Measurements from ENCODE around the gene KIF2C. TPM values are rescaled to one million over a fixed set of nuclear protein-coding genes. Genes with fewer than 3 reads are reported as not detected.

Gene KIF2C
- total RNA-seq, 3 donors from 2014 or later (not counting 1 experiment from before 2014, with no cell fraction given): 0.59 to 1.3 (median 0.93) TPM

- WGBS (ENCODE audit: insufficient coverage): 17% methylated on average over 11 of the region's 14 CpGs
- no peaks in the 10 kb centered on the region for H3K36me3 Mint-ChIP-seq
- H3K27me3 Mint-ChIP-seq (ENCODE audit: low read depth in 2 of 2): no peaks in the 10 kb centered on the region
- intact Hi-C loops (cut with micrococcal nuclease): loop anchor here (1.0 kb wide), 1 partner anchor 47 kb away; the partner anchor contains the start of genes ARMH1 and TMEM53
- Histone ChIP-seq H3K4me3 (ENCODE audit: low read length) (no peak overlapping the region), H3K27ac (ENCODE audit: low read length) (peak overlapping the region; percentile 75), H3K36me3 (ENCODE audit: control insufficient read depth, insufficient read depth, low read length) (no peaks in the 10 kb centered on the region), H3K9me3 (ENCODE audit: control insufficient read depth, insufficient read depth, low read length) (no peaks in the 10 kb centered on the region), H3K4me1 (ENCODE audit: control insufficient read depth, insufficient read depth, low read length) (peaks cover 47% of the 10 kb centered on the region), H3K27me3 (ENCODE audit: control insufficient read depth, insufficient read depth, low read length) (no peaks in the 10 kb centered on the region)
- H3K4me3 Mint-ChIP-seq: peak overlapping the region; percentile 66
- TF ChIP-seq CTCF (IDR thresholded peaks at IDR 0.05): no peak
- peak overlapping the region; percentile 93 to 95 for H3K27ac Mint-ChIP-seq
- DNase-seq (peak; percentile 25 to 89), ATAC-seq (peak; percentile 81 to 95 (median 89))
- peaks cover 41 to 49% of the 10 kb centered on the region in 2 donors for H3K4me1 Mint-ChIP-seq
- no peaks in the 10 kb centered on the region for H3K9me3 Mint-ChIP-seq
Measured at GRCh38 chr1:44721485-44722361, 17.9 kb upstream of the KIF2C start.

GRCh38 chr1:44723064-44723463 is 16.6 kb upstream of the KIF2C start:
- no peak overlapping the region for H3K27ac ChIP-seq (ENCODE audit: low read length)
- H3K4me1 ChIP-seq (ENCODE audit: control insufficient read depth, insufficient read depth, low read length): peaks cover 42% of the 10 kb centered on the region
- no peak for TF ChIP-seq CTCF (IDR thresholded peaks at IDR 0.05)
- WGBS (ENCODE audit: insufficient coverage): 28% methylated on average over 9 of the region's 9 CpGs
- Mint-ChIP-seq H3K27ac (peak overlapping the region; percentile 3 to 23), H3K4me3 (peak overlapping the region; percentile 49), H3K4me1 (peaks cover 30 to 40% of the 10 kb centered on the region in 2 donors), H3K9me3 (no peaks in the 10 kb centered on the region), H3K36me3 (no peaks in the 10 kb centered on the region), H3K27me3 (ENCODE audit: low read depth in 2 of 2) (no peaks in the 10 kb centered on the region)
- no peaks in the 10 kb centered on the region for H3K36me3 ChIP-seq (ENCODE audit: control insufficient read depth, insufficient read depth, low read length)
- H3K4me3 ChIP-seq (ENCODE audit: low read length): no peak overlapping the region
- ATAC-seq (no peak), DNase-seq (peak in 1 of 2 donors; percentile 48)
- intact Hi-C loops (cut with micrococcal nuclease): no loop called here
- H3K27me3 ChIP-seq (ENCODE audit: control insufficient read depth, insufficient read depth, low read length): no peaks in the 10 kb centered on the region
- H3K9me3 ChIP-seq (ENCODE audit: control insufficient read depth, insufficient read depth, low read length): no peaks in the 10 kb centered on the region

GRCh38 chr1:44723496-44724295 is 15.9 kb upstream of the KIF2C start:
- ATAC-seq (no peak), DNase-seq (peak in 1 of 2 donors; percentile 56)
- TF ChIP-seq CTCF (IDR thresholded peaks at IDR 0.05): no peak
- peaks cover 28 to 37% of the 10 kb centered on the region in 2 donors for H3K4me1 Mint-ChIP-seq
- no peaks in the 10 kb centered on the region for H3K9me3 Mint-ChIP-seq
- 57% methylated on average over 27 of the region's 28 CpGs for WGBS (ENCODE audit: insufficient coverage)
- H3K4me3 Mint-ChIP-seq: peak overlapping the region; percentile 52
- Histone ChIP-seq H3K27ac (ENCODE audit: low read length) (peak overlapping the region; percentile 13), H3K4me1 (ENCODE audit: control insufficient read depth, insufficient read depth, low read length) (peaks cover 42% of the 10 kb centered on the region), H3K36me3 (ENCODE audit: control insufficient read depth, insufficient read depth, low read length) (no peaks in the 10 kb centered on the region), H3K9me3 (ENCODE audit: control insufficient read depth, insufficient read depth, low read length) (no peaks in the 10 kb centered on the region), H3K4me3 (ENCODE audit: low read length) (no peak overlapping the region), H3K27me3 (ENCODE audit: control insufficient read depth, insufficient read depth, low read length) (no peaks in the 10 kb centered on the region)
- H3K36me3 Mint-ChIP-seq: no peaks in the 10 kb centered on the region
- intact Hi-C loops (cut with micrococcal nuclease): no loop called here
- peak overlapping the region; percentile 3 to 23 for H3K27ac Mint-ChIP-seq
- H3K27me3 Mint-ChIP-seq (ENCODE audit: low read depth in 2 of 2): no peaks in the 10 kb centered on the region

Data from natural killer cell (primary cell).